Ascending aorta (tissue), 2 donors: Measurements from ENCODE around the gene ASB1. TPM values are rescaled to one million over a fixed set of nuclear protein-coding genes. Genes with fewer than 3 reads are reported as not detected.

Experiments used
- DNase-seq, 2 donors: peaks; one replicate each; pipeline ENCODE4 v3.0.0-alpha.2; 2019; ENCODE audit warnings: low spot score in 2 of 2
- H3K27ac ChIP-seq, 2 donors: fragments of 200-600 bp; sonication (generic); one replicate each; pipeline ENCODE4 v1.5.1; 2016 to 2017; ENCODE audit warnings: mild to moderate bottlenecking in 1 of 2
- H3K27me3 ChIP-seq: fragments of 200-600 bp; sonication (generic); one replicate; pipeline ENCODE4 v1.5.1; 2017
- H3K36me3 ChIP-seq, 2 donors: fragments of 200-600 bp; sonication (generic); one replicate each; pipeline ENCODE4 v1.5.1; 2016
- H3K4me1 ChIP-seq, 2 donors: fragments of 200-600 bp; sonication (generic); one replicate each; pipeline ENCODE4 v1.5.1; 2016 to 2017; ENCODE audit warnings: mild to moderate bottlenecking in 1 of 2
- H3K4me3 ChIP-seq, 2 donors: fragments of 200-600 bp; sonication (generic); one replicate each; pipeline ENCODE4 v1.5.1; 2016 to 2017; ENCODE audit warnings: mild to moderate bottlenecking in 1 of 2
- H3K9me3 ChIP-seq, 2 donors: fragments of 200-600 bp; sonication (generic); one replicate each; pipeline ENCODE4 v1.5.1; 2016
- intact Hi-C: fragments of 100-400 bp; cut with DNase I; formaldehyde crosslinking; loops from one replicate; pipeline ENCODE4 v1.15.1; 2023
- total RNA-seq: library from RNA; depleted of rRNA; stranded (reverse); fragments of >200 nt; gene quantifications from one replicate; pipeline ENCODE4 v1.1.0, GENCODE V29; 2016
- TF ChIP-seq, protein P1 (sequence below), 3 experiments: fragments of 200-600 bp in 2 of 3; fragments of 450-650 bp in 1 of 3; sonication (generic) in 2 of 3; IDR thresholded peaks; one replicate each; pipeline ENCODE4 v1.5.1; 2016 to 2019; ENCODE audit warnings: antibody characterized with exemption in 3 of 3, mild to moderate bottlenecking in 1 of 3, moderate library complexity in 1 of 3

Gene ASB1
- total RNA-seq, 1 donor from 2014 or later: 32.5 TPM

GRCh38 chr2:238475566-238475965, 48.8 kb downstream of the ASB1 start:
- Histone ChIP-seq H3K4me3 (no peak overlapping the region), H3K36me3 (no peaks in the 10 kb centered on the region), H3K27me3 (no peaks in the 10 kb centered on the region), H3K27ac (no peak overlapping the region), H3K9me3 (peaks cover 10 to 49% of the 10 kb centered on the region in 2 donors), H3K4me1 (no peaks in the 10 kb centered on the region)
- intact Hi-C loops: no loop called here
- TF ChIP-seq, protein P1, sequence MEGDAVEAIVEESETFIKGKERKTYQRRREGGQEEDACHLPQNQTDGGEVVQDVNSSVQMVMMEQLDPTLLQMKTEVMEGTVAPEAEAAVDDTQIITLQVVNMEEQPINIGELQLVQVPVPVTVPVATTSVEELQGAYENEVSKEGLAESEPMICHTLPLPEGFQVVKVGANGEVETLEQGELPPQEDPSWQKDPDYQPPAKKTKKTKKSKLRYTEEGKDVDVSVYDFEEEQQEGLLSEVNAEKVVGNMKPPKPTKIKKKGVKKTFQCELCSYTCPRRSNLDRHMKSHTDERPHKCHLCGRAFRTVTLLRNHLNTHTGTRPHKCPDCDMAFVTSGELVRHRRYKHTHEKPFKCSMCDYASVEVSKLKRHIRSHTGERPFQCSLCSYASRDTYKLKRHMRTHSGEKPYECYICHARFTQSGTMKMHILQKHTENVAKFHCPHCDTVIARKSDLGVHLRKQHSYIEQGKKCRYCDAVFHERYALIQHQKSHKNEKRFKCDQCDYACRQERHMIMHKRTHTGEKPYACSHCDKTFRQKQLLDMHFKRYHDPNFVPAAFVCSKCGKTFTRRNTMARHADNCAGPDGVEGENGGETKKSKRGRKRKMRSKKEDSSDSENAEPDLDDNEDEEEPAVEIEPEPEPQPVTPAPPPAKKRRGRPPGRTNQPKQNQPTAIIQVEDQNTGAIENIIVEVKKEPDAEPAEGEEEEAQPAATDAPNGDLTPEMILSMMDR (IDR thresholded peaks at IDR 0.05): no peak
- no peak for DNase-seq

GRCh38 chr2:238476258-238476657, 49.5 kb downstream of the ASB1 start:
- H3K27me3 ChIP-seq: no peaks in the 10 kb centered on the region
- no peak overlapping the region for H3K27ac ChIP-seq
- no peak overlapping the region for H3K4me3 ChIP-seq
- peaks cover 10 to 54% of the 10 kb centered on the region in 2 donors for H3K9me3 ChIP-seq
- intact Hi-C loops: no loop called here
- H3K4me1 ChIP-seq: no peaks in the 10 kb centered on the region
- H3K36me3 ChIP-seq: no peaks in the 10 kb centered on the region
- DNase-seq: peak in 1 of 2 donors; percentile 46
- TF ChIP-seq, protein P1 (IDR thresholded peaks at IDR 0.05): no peak

DNA sequence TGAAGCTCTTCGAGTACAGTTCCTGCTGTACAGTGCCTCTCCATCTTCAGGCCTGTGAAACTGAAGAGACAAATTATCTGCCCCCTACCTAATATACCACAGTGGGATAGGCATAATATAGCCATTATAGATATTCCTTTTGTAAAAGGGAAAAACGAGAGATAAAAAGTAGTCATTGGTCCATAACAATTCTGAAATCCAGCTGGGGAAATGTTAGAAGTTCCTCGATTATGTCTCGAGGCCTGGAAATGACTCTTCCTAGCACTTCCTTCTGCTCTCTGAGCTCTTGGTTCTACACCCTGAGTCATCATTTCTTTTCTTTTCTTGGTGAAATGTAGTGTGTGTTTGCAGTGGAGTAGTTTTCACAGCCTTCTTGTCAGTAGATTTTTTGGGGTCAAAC, 51.5 kb downstream of the ASB1 start:
- Histone ChIP-seq H3K27me3 (no peaks in the 10 kb centered on the region), H3K4me1 (no peaks in the 10 kb centered on the region), H3K36me3 (no peaks in the 10 kb centered on the region), H3K27ac (no peak overlapping the region), H3K9me3 (peaks cover 6 to 35% of the 10 kb centered on the region in 2 donors), H3K4me3 (no peak overlapping the region)
- TF ChIP-seq, protein P1 (IDR thresholded peaks at IDR 0.05): no peak
- intact Hi-C loops: no loop called here
- DNase-seq: no peak

DNA sequence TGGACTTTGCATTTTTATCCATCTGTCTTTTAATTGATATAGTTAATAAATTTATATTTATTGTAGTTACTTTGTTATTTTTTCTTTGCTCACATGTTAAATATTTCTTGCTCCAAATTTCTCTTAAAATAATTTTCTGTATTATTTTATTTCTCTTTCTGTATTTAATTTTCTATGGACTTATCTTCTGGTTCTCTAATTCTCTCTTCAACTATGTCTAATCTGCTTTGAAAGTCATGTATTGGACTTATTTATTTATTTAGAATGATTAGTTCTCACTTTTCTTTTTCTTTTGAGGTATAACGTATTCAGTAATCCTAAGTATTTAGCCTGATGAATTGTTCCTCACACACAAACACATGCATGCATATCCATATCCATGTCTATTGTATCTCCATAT, 53.1 kb downstream of the ASB1 start:
- H3K4me1 ChIP-seq: no peaks in the 10 kb centered on the region
- TF ChIP-seq, protein P1 (IDR thresholded peaks at IDR 0.05): no peak
- H3K36me3 ChIP-seq: no peaks in the 10 kb centered on the region
- intact Hi-C loops: no loop called here
- no peak overlapping the region for H3K27ac ChIP-seq
- H3K27me3 ChIP-seq: no peaks in the 10 kb centered on the region
- no peak for DNase-seq
- H3K4me3 ChIP-seq: no peak overlapping the region
- peaks cover 0 to 19% of the 10 kb centered on the region in 2 donors for H3K9me3 ChIP-seq

GRCh38 chr2:238483021-238483420, 56.3 kb downstream of the ASB1 start:
- Histone ChIP-seq H3K4me3 (no peak overlapping the region), H3K27me3 (no peaks in the 10 kb centered on the region), H3K27ac (no peak overlapping the region), H3K9me3 (peaks cover 0 to 19% of the 10 kb centered on the region in 2 donors), H3K4me1 (no peaks in the 10 kb centered on the region), H3K36me3 (no peaks in the 10 kb centered on the region)
- DNase-seq: no peak
- intact Hi-C loops: no loop called here
- TF ChIP-seq, protein P1 (IDR thresholded peaks at IDR 0.05): no peak

DNA sequence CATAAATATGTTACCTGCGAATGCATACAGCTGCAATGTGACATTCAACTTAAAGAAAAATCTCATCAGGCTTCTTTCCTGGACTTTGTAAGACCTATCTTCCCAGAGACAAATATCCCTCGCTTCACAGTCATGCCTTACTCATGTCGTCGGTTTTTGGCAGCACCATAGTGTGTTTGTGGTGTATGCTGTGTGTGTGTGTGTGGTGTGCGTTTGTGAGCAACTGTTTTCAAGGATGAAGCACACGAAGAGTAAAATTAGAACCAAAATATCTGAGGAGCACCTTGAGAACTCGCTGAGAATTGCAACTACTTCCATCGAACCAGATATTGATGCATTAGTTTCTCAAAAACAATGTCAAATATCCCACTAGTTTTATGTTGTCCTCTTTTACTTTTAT, 56.9 kb downstream of the ASB1 start:
- H3K27me3 ChIP-seq: no peaks in the 10 kb centered on the region
- H3K4me1 ChIP-seq: no peaks in the 10 kb centered on the region
- intact Hi-C loops: no loop called here
- TF ChIP-seq, protein P1 (IDR thresholded peaks at IDR 0.05): no peak
- no peak overlapping the region for H3K27ac ChIP-seq
- H3K4me3 ChIP-seq: no peak overlapping the region
- no peaks in the 10 kb centered on the region for H3K36me3 ChIP-seq
- peaks cover 0 to 19% of the 10 kb centered on the region in 2 donors for H3K9me3 ChIP-seq
- DNase-seq: no peak
